ENCODE measurements around the gene KCNQ5.

KCNQ5 gene

GRCh38 chr6:72783666-72784065 lies 161.8 kb downstream of the KCNQ5 start:
- Histone ChIP-seq H3K9me3 (ENCODE audit: severe bottlenecking) (no peaks in the 10 kb centered on the region), H3K27ac (no peak overlapping the region), H3K36me3 (peaks cover 3% of the 10 kb centered on the region; the same call in 1 of the 2 replicates), H3K4me3 (ENCODE audit: low read depth, low read length) (no peak overlapping the region), H3K27me3 (ENCODE audit: insufficient read depth, low read depth, severe bottlenecking) (no peaks in the 10 kb centered on the region)
- TF ChIP-seq CTCF (IDR thresholded peaks at IDR 0.05; ENCODE audit: low read depth, low read length), result no peak
- no peak for DNase-seq

- H3K9me3 ChIP-seq (ENCODE audit: severe bottlenecking), result no peaks in the 10 kb centered on the region
- TF ChIP-seq CTCF (IDR thresholded peaks at IDR 0.05; ENCODE audit: low read depth, low read length), result no peak
- no peak overlapping the region for H3K27ac ChIP-seq
- H3K27me3 ChIP-seq (ENCODE audit: insufficient read depth, low read depth, severe bottlenecking), result no peaks in the 10 kb centered on the region
- H3K4me3 ChIP-seq (ENCODE audit: low read depth, low read length), result no peak overlapping the region
- DNase-seq, result no peak
- H3K36me3 ChIP-seq, result peaks cover 3% of the 10 kb centered on the region; the same call in 1 of the 2 replicates
Measured at GRCh38 chr6:72784071-72784470, 162.2 kb downstream of the KCNQ5 start.

- H3K27me3 ChIP-seq (ENCODE audit: insufficient read depth, low read depth, severe bottlenecking), result no peaks in the 10 kb centered on the region
- no peak overlapping the region for H3K4me3 ChIP-seq (ENCODE audit: low read depth, low read length)
- no peak overlapping the region for H3K27ac ChIP-seq
- no peaks in the 10 kb centered on the region; the same call in 1 of the 2 replicates for H3K36me3 ChIP-seq
- H3K9me3 ChIP-seq (ENCODE audit: severe bottlenecking), result no peaks in the 10 kb centered on the region
- TF ChIP-seq CTCF (IDR thresholded peaks at IDR 0.05; ENCODE audit: low read depth, low read length), result no peak
- no peak for DNase-seq
Measured at GRCh38 chr6:72784581-72784980, 162.7 kb downstream of the KCNQ5 start.

- H3K27me3 ChIP-seq (ENCODE audit: insufficient read depth, low read depth, severe bottlenecking), result no peaks in the 10 kb centered on the region
- no peak for TF ChIP-seq CTCF (IDR thresholded peaks at IDR 0.05; ENCODE audit: low read depth, low read length)
- H3K4me3 ChIP-seq (ENCODE audit: low read depth, low read length), result no peak overlapping the region
- H3K27ac ChIP-seq, result no peak overlapping the region
- H3K9me3 ChIP-seq (ENCODE audit: severe bottlenecking), result no peaks in the 10 kb centered on the region
- no peaks in the 10 kb centered on the region; the same call in 1 of the 2 replicates for H3K36me3 ChIP-seq
- DNase-seq, result peak; percentile 12
Measured at GRCh38 chr6:72787391-72788031, 165.6 kb downstream of the KCNQ5 start.

- no peaks in the 10 kb centered on the region; the same call in 1 of the 2 replicates for H3K36me3 ChIP-seq
- no peak for DNase-seq
- no peaks in the 10 kb centered on the region for H3K9me3 ChIP-seq (ENCODE audit: severe bottlenecking)
- no peak for TF ChIP-seq CTCF (IDR thresholded peaks at IDR 0.05; ENCODE audit: low read depth, low read length)
- no peak overlapping the region for H3K27ac ChIP-seq
- no peaks in the 10 kb centered on the region for H3K27me3 ChIP-seq (ENCODE audit: insufficient read depth, low read depth, severe bottlenecking)
- H3K4me3 ChIP-seq (ENCODE audit: low read depth, low read length), result no peak overlapping the region
Measured at GRCh38 chr6:72788188-72788587, 166.3 kb downstream of the KCNQ5 start.

GRCh38 chr6:72789145-72789544 lies 167.3 kb downstream of the KCNQ5 start:
- Histone ChIP-seq H3K9me3 (ENCODE audit: severe bottlenecking) (no peaks in the 10 kb centered on the region), H3K27ac (no peak overlapping the region), H3K36me3 (no peaks in the 10 kb centered on the region; the same call in 1 of the 2 replicates), H3K4me3 (ENCODE audit: low read depth, low read length) (no peak overlapping the region), H3K27me3 (ENCODE audit: insufficient read depth, low read depth, severe bottlenecking) (no peaks in the 10 kb centered on the region)
- DNase-seq, result no peak
- TF ChIP-seq CTCF (IDR thresholded peaks at IDR 0.05; ENCODE audit: low read depth, low read length), result no peak
